HG02973 (cell line): ENCODE results near the gene KIFAP3.
"Not testable (repeated sequence)": the region's sequence is repeated elsewhere in the genome, so short reads cannot be mapped to it uniquely, and the experiment has no call there.

Experiments
- ATAC-seq: cut with Tn5 transposase; IDR thresholded peaks from one replicate; pipeline ENCODE4 v1.9.1; 2021; ENCODE audit warnings: moderate library complexity; ENCODE audit not compliant: unreplicated experiment

The KIFAP3 gene

DNA sequence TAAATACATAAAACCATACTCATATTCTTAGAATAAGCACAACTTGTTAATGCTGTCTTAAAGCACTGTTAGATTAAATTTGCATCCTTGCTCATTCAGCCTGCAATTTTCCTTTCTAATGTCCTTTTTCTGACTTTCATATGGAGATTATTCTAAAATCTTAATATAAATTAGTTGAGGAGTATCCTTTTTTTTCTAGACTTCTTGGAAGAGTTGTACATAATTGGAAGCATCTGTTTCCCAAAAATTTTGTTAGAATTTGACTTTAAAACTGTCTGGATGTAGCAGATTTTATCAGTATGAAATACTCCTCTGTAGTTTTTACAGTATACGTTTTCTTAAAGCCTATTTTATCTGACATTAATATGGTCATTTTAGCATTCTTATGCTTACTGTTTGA lies 9.7 kb downstream of the KIFAP3 start:
- ATAC-seq: no peak

DNA sequence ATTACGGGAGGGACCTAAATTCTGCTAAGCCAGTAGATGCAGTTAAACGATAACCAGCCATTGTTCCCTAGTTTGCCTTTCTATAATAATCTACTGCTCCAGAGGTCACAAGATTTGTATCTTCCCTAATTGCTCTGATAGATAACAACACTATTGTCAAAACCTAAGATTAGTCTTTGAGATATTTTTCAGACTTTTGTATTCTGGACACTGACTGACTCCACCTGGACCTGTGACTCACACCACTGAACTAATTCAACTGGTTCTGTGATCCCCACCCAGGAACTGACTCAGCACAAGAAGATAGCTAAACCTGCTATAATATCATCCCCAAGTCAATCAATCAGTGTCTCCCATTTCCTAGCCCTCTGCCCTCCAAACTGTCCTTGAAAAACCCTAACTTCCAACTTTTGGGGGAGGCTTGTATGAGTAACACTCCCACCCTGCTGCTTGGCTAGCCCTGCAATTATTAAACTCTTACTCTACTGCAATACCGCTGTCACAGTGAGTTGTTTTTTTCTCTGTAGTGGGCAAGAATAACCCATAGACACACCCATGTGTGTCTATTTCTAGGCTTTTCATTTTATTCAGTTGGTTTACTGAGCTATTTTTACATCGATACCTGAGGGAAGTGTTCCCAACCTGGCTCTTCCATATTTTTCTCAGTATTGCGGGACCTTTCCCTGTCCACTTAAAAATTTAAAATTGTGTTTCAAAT lies 11.2 kb downstream of the KIFAP3 start:
- ATAC-seq: no peak

DNA sequence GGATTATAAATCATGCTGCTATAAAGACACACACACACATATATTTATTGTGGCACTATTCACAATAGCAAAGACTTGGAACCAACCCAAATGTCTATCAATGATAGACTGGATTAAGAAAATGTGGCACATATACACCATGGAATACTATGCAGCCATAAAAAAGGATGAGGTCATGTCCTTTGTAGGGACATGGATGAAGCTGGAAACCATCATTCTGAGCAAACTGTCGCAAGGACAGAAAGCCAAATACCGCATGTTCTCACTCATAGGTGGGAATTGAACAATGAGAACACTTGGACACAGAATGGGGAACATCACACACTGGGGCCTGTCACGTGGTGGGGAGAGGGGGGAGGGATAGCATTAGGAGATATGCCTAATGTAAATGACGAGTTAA lies 12.8 kb downstream of the KIFAP3 start:
- not testable (repeated sequence) for ATAC-seq

DNA sequence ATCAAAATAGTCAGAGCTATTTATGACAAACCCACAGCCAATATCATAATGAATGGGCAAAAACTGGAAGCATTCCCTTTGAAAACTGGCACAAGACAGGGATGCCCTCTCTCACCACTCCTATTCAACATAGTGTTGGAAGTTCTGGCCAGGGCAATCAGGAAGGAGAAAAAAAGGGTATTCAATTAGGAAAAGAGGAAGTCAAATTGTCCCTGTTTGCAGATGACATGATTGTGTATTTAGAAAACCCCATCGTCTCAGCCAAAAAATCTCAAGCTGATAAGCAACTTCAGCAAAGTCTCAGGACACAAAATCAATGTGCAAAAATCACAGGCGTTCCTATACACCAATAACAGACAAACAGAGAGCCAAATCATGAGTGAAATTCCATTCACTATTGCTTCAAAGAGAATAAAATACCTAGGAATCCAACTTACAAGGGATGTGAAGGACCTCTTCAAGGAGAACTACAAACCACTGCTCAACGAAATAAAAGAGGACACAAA lies 14.4 kb downstream of the KIFAP3 start:
- ATAC-seq: not testable (repeated sequence)

DNA sequence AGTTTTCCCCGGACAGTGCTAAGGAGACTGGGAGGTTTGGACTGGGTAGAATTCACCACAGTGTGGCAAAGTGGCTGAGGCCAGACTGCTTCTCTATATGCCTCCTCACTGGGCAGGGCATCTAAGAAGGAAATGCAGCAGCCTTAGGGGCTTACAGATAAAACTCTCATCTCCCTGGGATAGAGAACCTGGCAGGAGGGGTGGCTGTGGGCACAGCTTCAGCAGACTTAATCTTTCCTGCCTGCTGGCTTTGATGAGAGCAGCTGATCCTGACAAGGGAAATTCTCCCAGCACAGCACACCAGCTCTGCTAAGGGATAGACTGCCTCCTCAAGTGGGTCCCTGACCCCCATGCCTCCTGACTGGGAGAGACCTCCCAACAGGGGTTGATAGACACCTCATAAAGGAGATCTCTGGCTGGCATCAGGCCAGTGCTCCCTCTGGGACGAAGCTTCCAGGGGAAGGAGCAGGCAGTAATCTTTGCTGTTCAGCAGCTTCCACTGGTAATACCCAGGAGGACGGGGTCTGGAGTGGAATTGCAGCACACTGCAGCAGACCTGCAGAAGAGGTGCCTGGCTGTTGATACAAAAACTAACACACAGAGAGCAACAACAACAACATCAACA lies 25.2 kb downstream of the KIFAP3 start:
- no peak for ATAC-seq

DNA sequence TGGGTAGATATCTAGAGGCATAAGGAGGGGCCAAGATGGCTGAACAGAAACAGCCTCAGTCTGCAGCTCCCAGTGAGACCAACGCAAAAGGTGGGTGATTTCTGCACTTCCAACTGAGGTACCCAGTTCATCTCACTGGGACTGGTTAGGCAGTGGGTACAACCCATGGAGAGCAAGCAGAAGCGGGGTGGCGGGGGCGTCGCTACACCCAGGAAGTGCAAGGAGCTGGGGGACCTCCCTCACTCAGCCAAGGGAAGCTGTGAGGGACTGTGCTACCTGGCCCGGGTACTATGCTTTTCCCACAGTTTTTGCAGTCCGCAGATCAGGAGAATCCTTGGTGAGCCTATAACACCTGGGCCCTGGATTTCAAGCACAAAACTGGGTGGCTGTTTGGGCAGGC lies 26.0 kb downstream of the KIFAP3 start:
- ATAC-seq: no peak

DNA sequence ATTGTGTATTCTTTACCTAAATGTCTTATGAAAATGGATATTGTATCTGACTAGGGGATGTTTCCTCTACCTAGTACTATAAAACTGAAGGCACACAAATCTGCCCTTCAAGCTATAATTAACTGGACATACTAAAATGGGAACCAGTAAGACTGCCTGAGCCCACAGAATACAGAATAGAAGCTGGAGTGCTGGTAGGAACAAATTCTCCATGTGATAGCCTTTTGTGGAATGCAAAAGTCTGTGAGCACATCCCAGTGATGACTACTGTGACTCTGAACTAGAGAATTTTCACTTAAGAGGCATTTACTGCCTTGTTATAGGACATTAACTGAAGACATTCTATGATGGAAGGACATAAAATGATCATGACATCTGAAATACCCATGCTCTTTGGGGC lies 30.3 kb downstream of the KIFAP3 start:
- no peak for ATAC-seq

DNA sequence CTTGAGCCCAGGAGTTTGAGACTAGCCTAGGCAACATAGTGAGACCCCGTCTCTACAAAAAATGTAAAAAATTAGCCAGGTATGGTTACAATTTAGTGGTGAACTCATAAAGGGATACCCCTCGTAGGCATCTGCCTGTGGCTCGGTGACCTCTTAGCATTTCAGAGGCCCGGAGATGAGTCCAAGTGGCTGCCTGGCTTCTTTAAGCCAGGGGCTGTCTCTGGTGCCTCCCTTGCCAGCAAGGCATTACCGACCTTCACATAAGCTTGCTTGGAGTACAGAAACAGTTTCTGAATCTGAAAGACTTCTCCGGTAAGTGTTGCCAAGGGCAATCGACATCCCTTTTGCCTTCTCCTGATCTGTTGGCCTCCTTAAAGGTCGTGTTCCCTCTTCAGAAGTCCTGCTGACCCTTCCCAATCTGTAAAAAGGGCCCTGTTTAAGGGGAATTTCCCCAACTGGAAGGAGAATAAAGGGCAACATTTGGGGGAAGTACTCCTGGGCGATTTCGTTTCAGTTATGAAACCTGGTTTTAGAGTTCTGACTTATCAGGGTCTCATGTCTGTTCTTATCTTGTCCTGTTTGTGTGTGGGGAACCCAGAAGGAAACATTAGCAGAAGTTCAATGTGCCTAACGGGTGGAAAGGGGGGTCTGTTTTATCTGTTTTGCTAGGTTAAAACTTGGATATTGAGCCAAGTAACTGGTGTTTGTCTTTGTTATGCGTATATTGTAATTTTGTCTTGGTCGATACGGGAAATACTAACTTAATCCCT lies 32.9 kb downstream of the KIFAP3 start:
- no peak for ATAC-seq

DNA sequence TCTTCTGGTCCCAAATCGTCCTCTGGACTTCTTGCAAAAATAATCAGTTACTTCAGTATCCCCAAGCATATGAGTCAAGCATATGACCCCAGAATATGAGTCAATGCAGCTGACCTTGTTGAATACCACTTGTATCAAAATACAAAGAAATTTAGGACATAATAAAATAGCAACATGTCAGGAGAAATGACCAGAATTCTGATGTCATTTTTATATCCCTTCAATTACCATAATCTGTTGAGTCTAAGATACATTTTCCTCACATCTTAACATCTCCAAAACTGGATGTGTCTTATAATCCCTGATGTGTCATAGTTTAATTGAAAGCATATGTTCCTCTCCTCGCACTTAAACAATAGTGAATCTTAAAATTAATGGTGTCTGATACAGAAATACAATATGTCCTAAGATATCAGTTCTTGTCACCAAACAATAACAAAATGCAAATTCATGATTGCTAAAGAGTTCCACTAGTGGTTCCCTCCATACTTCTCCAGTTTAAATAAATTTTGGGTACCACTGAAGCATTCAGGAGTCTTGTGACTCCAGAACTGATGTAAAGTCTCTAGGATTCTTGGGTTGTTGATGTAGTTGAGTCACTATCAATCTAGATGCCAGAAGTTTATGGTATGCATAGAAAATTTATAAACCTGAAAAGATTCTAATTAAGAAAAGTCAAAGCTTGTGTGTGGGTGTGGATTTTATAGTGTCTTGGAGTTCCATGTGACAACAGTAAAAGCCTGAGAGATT lies 41.8 kb downstream of the KIFAP3 start:
- ATAC-seq: no peak

DNA sequence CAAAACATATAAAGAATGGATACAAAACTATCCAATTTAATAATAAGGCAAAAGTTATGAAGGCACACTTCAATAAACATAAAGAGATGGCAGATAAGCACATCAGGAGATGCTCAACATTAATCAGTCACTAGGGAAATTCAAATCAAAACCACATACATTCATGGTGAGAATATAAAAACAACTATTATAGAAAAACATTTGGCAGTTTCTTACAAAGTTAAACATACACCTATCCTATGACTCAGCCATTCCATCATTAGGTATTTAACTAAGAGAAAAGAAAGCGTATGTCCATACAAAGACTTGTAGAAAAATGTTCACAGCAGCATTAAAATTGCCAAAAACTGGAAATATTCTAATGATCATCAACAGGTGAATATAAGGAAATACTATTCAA lies 44.3 kb downstream of the KIFAP3 start:
- no peak for ATAC-seq

DNA sequence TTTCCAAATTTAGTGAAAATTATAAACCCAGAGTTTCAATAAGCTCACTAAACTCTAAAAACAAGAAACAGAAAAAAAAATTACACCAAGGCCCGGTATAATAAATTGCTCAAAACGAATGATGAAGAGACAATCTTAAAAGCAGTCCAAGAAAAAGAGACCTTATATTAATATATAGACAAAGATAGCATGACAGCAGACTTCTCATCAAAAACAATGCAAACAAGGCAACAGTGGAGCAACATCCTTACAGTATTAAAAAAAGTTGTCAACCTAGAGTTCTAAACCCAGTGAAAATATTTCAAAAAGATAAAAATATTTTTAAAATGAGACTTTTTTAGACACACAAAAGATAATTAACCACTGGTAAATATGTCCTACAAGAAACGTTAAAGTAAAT lies 46.7 kb downstream of the KIFAP3 start:
- ATAC-seq: no peak

DNA sequence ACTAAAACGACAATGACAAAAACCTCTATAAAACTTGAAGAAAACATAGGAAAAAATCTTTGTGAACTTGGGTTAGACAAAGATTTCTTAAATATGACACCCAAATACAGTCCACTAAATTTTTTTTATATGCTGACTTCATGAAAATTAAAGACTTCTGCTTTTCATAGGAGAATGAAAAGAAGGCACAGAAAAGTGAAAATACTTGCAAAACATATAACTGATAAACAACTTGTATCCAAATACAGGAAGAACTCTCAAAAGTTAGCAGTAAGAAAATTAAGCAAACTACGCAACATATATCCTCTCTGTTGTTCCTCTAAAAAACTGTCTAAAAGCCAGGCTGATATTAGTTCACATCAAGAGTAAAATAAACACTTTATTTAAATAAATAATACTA lies 53.6 kb downstream of the KIFAP3 start:
- no peak for ATAC-seq

DNA sequence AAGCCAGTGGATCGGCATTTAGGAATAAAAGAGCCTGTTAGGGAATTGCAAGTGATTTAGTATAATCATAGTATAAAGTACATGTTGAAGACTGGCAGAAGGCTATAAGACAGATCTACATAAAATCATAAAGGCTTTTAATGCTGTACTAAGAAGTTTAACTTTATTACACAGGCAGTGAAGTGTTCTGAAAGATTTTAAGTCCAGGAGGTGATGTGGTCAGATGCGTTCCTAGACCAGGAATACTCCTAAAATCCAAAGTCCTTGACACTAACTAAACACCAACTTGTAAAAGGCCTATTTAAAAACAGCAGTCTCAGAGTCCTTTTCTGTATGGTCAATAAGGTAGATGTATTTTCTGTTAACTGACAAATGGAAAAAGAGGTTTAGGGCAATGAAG lies 57.0 kb downstream of the KIFAP3 start:
- ATAC-seq: no peak

DNA sequence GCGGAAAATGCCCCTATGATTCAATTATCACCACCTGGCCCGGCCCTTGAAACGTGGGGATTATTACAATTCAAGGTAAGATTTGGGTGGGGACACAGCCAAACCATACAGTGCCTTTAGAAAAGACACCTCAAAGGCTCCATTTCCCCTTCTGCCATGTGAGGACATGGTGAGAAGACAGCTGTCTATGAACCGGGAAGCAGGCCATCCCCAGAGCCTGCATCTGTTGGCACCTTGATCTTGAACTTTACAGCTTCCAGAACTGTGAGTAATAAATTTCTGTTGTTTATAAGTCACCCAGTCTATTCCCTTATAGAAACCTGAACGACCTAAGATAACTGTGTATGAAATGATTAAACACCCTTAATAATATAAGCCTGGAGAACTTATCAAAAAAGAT lies 61.6 kb downstream of the KIFAP3 start:
- ATAC-seq: no peak

DNA sequence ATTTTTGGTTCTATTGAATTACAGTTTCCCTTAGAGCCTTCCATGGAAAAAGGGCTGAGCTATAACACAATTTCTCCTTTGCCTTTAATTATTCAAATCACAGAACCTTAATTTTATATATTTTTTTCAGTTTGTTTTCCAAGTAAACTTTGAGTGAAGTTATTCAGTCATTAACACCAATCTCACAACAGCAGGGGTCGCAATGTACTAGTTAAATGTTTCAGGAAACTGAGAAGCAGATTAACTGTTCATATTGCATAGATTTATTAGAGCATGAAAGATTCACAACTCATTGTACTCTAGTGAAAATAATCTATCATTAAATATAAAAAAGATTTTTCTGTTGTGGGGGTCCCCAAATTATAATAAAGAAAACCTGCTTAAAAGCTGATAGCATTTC lies 64.1 kb downstream of the KIFAP3 start:
- no peak for ATAC-seq

DNA sequence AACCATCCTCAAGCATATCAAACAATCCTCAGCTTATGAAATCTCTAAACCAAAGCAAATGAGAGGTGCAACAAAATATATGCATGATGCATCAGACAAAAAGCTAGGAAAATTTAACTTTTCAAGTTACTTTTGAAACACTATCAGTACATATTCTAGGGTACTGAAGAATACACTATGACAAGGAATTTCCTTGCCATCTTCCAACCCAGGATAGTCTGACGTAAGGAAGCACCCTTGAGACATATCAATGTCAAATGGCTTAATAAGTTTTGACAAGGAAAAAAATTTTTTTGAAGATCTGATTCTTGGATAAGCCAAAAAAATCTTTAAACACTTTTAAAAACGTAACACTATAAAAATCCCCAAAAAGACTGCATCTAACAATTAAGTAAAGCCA lies 64.9 kb downstream of the KIFAP3 start:
- ATAC-seq: no peak

DNA sequence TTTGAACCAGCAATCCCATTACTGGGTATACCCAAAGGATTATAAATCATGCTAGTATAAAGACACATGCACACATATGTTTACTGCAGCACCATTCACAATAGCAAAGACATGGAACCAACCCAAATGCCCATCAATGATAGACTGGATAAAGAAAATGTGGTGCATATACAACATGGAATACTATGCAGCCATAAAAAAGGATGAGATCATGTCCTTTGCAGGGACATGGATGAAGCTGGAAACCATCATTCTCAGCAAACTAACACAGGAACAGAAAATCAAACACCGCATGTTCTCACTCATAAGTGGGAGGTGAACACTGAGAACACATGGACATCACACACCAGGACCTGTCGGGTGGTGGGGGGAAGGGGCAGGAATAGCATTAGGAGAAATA lies 65.8 kb downstream of the KIFAP3 start:
- ATAC-seq: not testable (repeated sequence)

DNA sequence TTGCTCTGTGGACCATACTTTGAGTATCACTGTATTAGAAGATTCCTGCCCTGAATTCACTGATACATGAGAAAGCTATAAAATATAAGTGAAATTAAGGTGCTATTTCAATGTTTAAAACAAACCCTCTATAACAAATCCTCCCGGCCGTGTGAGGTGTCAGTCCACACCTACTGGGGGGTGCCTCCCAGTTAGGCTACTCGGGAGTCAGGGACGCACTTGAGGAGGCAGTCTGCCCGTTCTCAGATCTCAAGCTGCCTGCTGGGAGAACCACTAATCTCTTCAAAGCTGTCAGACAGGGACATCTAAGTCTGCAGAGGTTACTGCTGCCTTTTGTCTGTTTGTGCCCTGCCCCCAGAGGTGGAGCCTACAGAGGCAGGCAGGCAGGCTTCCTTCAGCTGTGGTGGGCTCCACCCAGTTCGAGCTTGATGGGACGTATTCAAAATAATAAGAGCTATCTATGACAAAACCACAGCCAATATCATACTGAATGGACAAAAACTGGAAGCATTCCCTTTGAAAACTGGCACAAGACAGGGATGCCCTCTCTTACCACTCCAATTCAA lies 71.1 kb downstream of the KIFAP3 start:
- ATAC-seq: not testable (repeated sequence)

DNA sequence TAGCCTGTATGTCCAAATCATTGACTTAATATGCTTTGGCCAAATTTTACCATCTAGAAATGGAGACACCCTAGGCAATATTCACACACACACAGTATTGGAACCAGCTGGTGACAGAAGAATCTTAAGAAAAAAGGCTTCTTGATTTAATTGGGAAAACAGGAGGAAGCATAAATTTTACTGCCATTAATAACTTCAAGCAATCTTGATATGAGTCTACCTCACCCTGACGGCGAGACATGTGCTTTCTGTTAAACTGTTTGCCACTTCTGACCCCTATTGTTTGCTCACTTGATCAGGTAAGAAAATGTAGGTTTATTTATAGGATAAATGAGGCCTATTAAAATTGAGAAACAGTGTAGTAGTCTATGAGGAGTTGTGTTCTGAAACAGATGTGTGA lies 73.2 kb downstream of the KIFAP3 start:
- ATAC-seq: no peak

DNA sequence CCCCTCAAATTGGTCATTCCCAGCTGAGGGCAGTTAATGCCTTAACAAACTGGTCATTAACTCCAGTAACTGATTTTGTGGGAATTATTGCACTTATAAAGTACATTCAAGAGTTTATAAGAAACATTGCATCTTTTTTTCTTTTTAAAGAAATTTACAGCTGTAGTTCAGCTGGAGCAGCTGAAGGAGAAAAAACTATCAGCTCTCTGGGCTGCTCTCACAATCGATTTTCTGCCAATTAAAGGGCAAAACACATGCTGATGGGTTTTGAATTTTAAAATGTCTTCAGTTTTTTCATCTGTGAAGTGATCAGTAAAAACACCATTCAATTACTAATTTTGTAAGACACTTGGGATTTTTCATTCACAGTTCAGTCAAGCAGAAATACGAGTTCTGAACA lies 74.7 kb downstream of the KIFAP3 start:
- ATAC-seq: no peak

DNA sequence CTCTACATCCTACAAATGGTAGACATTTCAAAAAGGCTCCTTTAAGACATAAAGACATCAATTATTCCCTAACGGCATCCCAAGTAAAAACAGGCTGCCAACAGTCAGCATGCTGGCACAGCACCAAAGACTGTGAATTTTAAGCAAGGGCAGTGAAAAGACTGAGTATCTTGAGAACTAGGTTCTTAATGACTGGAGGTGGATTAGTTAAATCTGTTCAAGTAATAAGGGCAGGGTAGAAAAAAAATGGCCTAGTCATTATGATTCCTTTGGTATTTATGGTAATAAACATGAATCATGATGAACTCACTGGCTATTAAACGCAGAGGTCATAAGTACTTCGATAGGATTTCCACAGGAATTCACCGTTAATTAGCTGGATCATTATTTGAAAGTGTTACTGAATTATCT lies 75.2 kb downstream of the KIFAP3 start:
- no peak for ATAC-seq
